ENCODE measurements around the gene PEX14. TPM values are rescaled to one million over a fixed set of nuclear protein-coding genes. Genes with fewer than 3 reads are reported as not detected.

PEX14 gene
- total and polyA plus RNA-seq, 2 experiments from 2014 or later: 17.6 to 19.6 TPM

- H3K4me3 ChIP-seq: no peak overlapping the region
- Mint-ChIP-seq H3K27ac (no peak overlapping the region), H3K9me3 (no peaks in the 10 kb centered on the region), H3K4me3 (no peak overlapping the region), H3K4me1 (no peaks in the 10 kb centered on the region; the same call in none of the 3 replicates), H3K36me3 (ENCODE audit: low read depth) (no peaks in the 10 kb centered on the region), H3K27me3 (ENCODE audit: insufficient read depth, low read depth, poor library complexity) (peaks cover 25% of the 10 kb centered on the region)
- H3K9me2 ChIP-seq (ENCODE audit: insufficient read depth): no peaks in the 10 kb centered on the region
- H3K79me2 ChIP-seq (replicated peaks; ENCODE audit: insufficient read depth): no peaks in the 10 kb centered on the region
- no peak for DNase-seq (ENCODE audit: low spot score)
- H3F3A ChIP-seq (replicated peaks; ENCODE audit: low read depth): 0 out of 2 replicates have a peak, but pooled peaks cover 6% of the 10 kb centered on the region
- H3K36me3 ChIP-seq (ENCODE audit: insufficient read depth): no peaks in the 10 kb centered on the region
- ATAC-seq: no peak
- no peaks in the 10 kb centered on the region for H4K20me1 ChIP-seq (replicated peaks; ENCODE audit: insufficient read depth)
- H2AFZ ChIP-seq: no peak overlapping the region
- H3K4me1 ChIP-seq (ENCODE audit: insufficient read depth): peaks cover 14% of the 10 kb centered on the region
- H3K4me2 ChIP-seq: no peak overlapping the region
- TF ChIP-seq ZNF114 (CRISPR knock-in tag; IDR thresholded peaks at IDR 0.05) (no peak), NANOG (IDR thresholded peaks at IDR 0.05; ENCODE audit: borderline replicate concordance) (no peak), STAT1 (IDR thresholded peaks at IDR 0.05; ENCODE audit: unreplicated experiment) (no peak), ETS1 (IDR thresholded peaks at IDR 0.05) (no peak), EZH2 (IDR thresholded peaks at IDR 0.05; ENCODE audit: low read depth, unreplicated experiment) (no peak)
- peaks cover 10% of the 10 kb centered on the region for H3K27me3 ChIP-seq (ENCODE audit: insufficient read depth)
- H3K27ac ChIP-seq (ENCODE audit: low read depth): no peak overlapping the region
Observed at GRCh38 chr1:10652626-10653025, 177.9 kb downstream of the PEX14 start.

GRCh38 chr1:10653370-10654125 lies 178.8 kb downstream of the PEX14 start:
- no peaks in the 10 kb centered on the region for H3K9me3 Mint-ChIP-seq
- ATAC-seq (no peak), DNase-seq (ENCODE audit: low spot score) (no peak)
- H3K4me2 ChIP-seq: no peak overlapping the region
- H3K4me1 ChIP-seq (ENCODE audit: insufficient read depth): peaks cover 14% of the 10 kb centered on the region
- H3F3A ChIP-seq (replicated peaks; ENCODE audit: low read depth): 0 out of 2 replicates have a peak, but pooled peaks cover 6% of the 10 kb centered on the region
- H3K27ac Mint-ChIP-seq: no peak overlapping the region
- no peaks in the 10 kb centered on the region for H3K36me3 ChIP-seq (ENCODE audit: insufficient read depth)
- no peak overlapping the region for H3K27ac ChIP-seq (ENCODE audit: low read depth)
- no peak overlapping the region for H3K4me3 Mint-ChIP-seq
- no peak for TF ChIP-seq ETS1 (IDR thresholded peaks at IDR 0.05)
- TF ChIP-seq EZH2 (IDR thresholded peaks at IDR 0.05; ENCODE audit: low read depth, unreplicated experiment): no peak
- no peaks in the 10 kb centered on the region; the same call in none of the 3 replicates for H3K4me1 Mint-ChIP-seq
- peaks cover 10% of the 10 kb centered on the region for H3K27me3 ChIP-seq (ENCODE audit: insufficient read depth)
- H3K36me3 Mint-ChIP-seq (ENCODE audit: low read depth): no peaks in the 10 kb centered on the region
- no peak overlapping the region for H3K4me3 ChIP-seq
- no peaks in the 10 kb centered on the region for H4K20me1 ChIP-seq (replicated peaks; ENCODE audit: insufficient read depth)
- no peaks in the 10 kb centered on the region for H3K9me2 ChIP-seq (ENCODE audit: insufficient read depth)
- no peak overlapping the region for H2AFZ ChIP-seq
- H3K27me3 Mint-ChIP-seq (ENCODE audit: insufficient read depth, low read depth, poor library complexity): peaks cover 21% of the 10 kb centered on the region
- H3K79me2 ChIP-seq (replicated peaks; ENCODE audit: insufficient read depth): no peaks in the 10 kb centered on the region

GRCh38 chr1:10655002-10655401 lies 180.3 kb downstream of the PEX14 start:
- Histone ChIP-seq H2AFZ (no peak overlapping the region), H3K4me3 (no peak overlapping the region)
- H3K4me1 Mint-ChIP-seq: no peaks in the 10 kb centered on the region; the same call in none of the 3 replicates
- TF ChIP-seq STAT1 (IDR thresholded peaks at IDR 0.05; ENCODE audit: unreplicated experiment): no peak
- no peak for TF ChIP-seq CTCF (conservative IDR thresholded peaks at IDR 0.05; ENCODE audit: low read depth in 2 of 2)
- TF ChIP-seq ZNF331 (CRISPR knock-in tag; IDR thresholded peaks at IDR 0.05; ENCODE audit: low read depth): no peak
- no peak for TF ChIP-seq ZNF114 (CRISPR knock-in tag; IDR thresholded peaks at IDR 0.05)
- no peak for TF ChIP-seq JUNB (IDR thresholded peaks at IDR 0.05; ENCODE audit: unreplicated experiment)
- no peak for TF ChIP-seq EZH2 (IDR thresholded peaks at IDR 0.05; ENCODE audit: low read depth, unreplicated experiment)
- no peak for TF ChIP-seq ETS1 (IDR thresholded peaks at IDR 0.05)
- no peak for TF ChIP-seq EZH2phosphoT487 (IDR thresholded peaks at IDR 0.05; ENCODE audit: unreplicated experiment)

More at GRCh38 chr1:10655002-10655401, 180.3 kb downstream of the PEX14 start:
- Histone ChIP-seq H4K20me1 (replicated peaks; ENCODE audit: insufficient read depth) (no peaks in the 10 kb centered on the region), H3K27me3 (ENCODE audit: insufficient read depth) (peaks cover 10% of the 10 kb centered on the region), H3K27ac (ENCODE audit: low read depth) (no peak overlapping the region), H3K4me1 (ENCODE audit: insufficient read depth) (peaks cover 12% of the 10 kb centered on the region), H3K79me2 (replicated peaks; ENCODE audit: insufficient read depth) (no peaks in the 10 kb centered on the region), H3K36me3 (ENCODE audit: insufficient read depth) (no peaks in the 10 kb centered on the region), H3K9me2 (ENCODE audit: insufficient read depth) (no peaks in the 10 kb centered on the region), H3F3A (replicated peaks; ENCODE audit: low read depth) (0 out of 2 replicates have a peak, but pooled peaks cover 6% of the 10 kb centered on the region), H3K4me2 (no peak overlapping the region)
- no peak for ATAC-seq
- no peak overlapping the region for H3K4me3 Mint-ChIP-seq
- no peak overlapping the region for H3K27ac Mint-ChIP-seq
- H3K9me3 Mint-ChIP-seq: no peaks in the 10 kb centered on the region
- H3K27me3 Mint-ChIP-seq (ENCODE audit: insufficient read depth, low read depth, poor library complexity): peaks cover 21% of the 10 kb centered on the region
- H3K36me3 Mint-ChIP-seq (ENCODE audit: low read depth): no peaks in the 10 kb centered on the region
- no peak for DNase-seq (ENCODE audit: low spot score)

Measured in GM23338 (cell line).